Progenitor cell of endocrine pancreas (in vitro differentiated cells): ENCODE results near the gene PROM1. TPM values are rescaled to one million over a fixed set of nuclear protein-coding genes. Genes with fewer than 3 reads are reported as not detected.

Experiments used
- DNase-seq: peaks from one replicate; pipeline ENCODE4 v3.0.0; 2021; ENCODE audit warnings: low spot score; ENCODE audit not compliant: unreplicated experiment
- H3K27ac Mint-ChIP-seq: 2 replicates; pipeline ENCODE4 v1.8.0; 2021; ENCODE audit warnings: mild to moderate bottlenecking, moderate library complexity, mixed read lengths
- H3K27me3 Mint-ChIP-seq: 2 replicates; pipeline ENCODE4 v1.8.0; 2021; ENCODE audit warnings: mixed read lengths
- H3K36me3 Mint-ChIP-seq: 2 replicates; pipeline ENCODE4 v1.8.0; 2022; ENCODE audit warnings: mixed read lengths; ENCODE audit not compliant: insufficient read depth
- H3K4me1 Mint-ChIP-seq: 2 replicates; pipeline ENCODE4 v1.8.0; 2021; ENCODE audit warnings: low read depth, mixed read lengths
- H3K4me3 Mint-ChIP-seq: 2 replicates; pipeline ENCODE4 v1.8.0; 2021; ENCODE audit warnings: low read depth, mild to moderate bottlenecking, moderate library complexity, mixed read lengths
- H3K9me3 Mint-ChIP-seq: 2 replicates; pipeline ENCODE4 v1.8.0; 2021; ENCODE audit warnings: low read depth, mixed read lengths
- CTCF ChIP-seq: fragments of 200-600 bp; sonication (generic); IDR thresholded peaks from one replicate; pipeline ENCODE4 v1.5.0; 2021; ENCODE audit warnings: antibody characterized with exemption, mild to moderate bottlenecking; ENCODE audit not compliant: unreplicated experiment
- total RNA-seq: library from RNA; stranded (reverse); gene quantifications from 2 replicates; pipeline ENCODE4 v1.2.1, GENCODE V29; 2021

The PROM1 gene
- total RNA-seq, 1 donor from 2014 or later: 105 TPM

- Mint-ChIP-seq H3K27ac (no peak overlapping the region), H3K4me3 (no peak overlapping the region), H3K9me3 (no peaks in the 10 kb centered on the region), H3K27me3 (no peaks in the 10 kb centered on the region), H3K36me3 (peaks cover 10% of the 10 kb centered on the region), H3K4me1 (no peaks in the 10 kb centered on the region)
- DNase-seq: no peak
- TF ChIP-seq CTCF: no peak
These were observed 78.1 kb downstream of the PROM1 start for GRCh38 chr4:16005676-16006075.

GRCh38 chr4:16001484-16001858 is 82.4 kb downstream of the PROM1 start:
- peaks cover 13% of the 10 kb centered on the region for H3K36me3 Mint-ChIP-seq
- no peaks in the 10 kb centered on the region for H3K27me3 Mint-ChIP-seq

GRCh38 chr4:16000708-16001483 is 82.9 kb downstream of the PROM1 start:
- no peak for DNase-seq
- no peaks in the 10 kb centered on the region for H3K4me1 Mint-ChIP-seq
- H3K4me3 Mint-ChIP-seq: no peak overlapping the region
- H3K36me3 Mint-ChIP-seq: peaks cover 13% of the 10 kb centered on the region
- no peak overlapping the region for H3K27ac Mint-ChIP-seq
- H3K9me3 Mint-ChIP-seq: no peaks in the 10 kb centered on the region
- TF ChIP-seq CTCF: no peak
- no peaks in the 10 kb centered on the region for H3K27me3 Mint-ChIP-seq

More at GRCh38 chr4:16001484-16001858, 82.4 kb downstream of the PROM1 start:
- Mint-ChIP-seq H3K9me3 (no peaks in the 10 kb centered on the region), H3K4me1 (no peaks in the 10 kb centered on the region), H3K27ac (no peak overlapping the region), H3K4me3 (no peak overlapping the region)
- peak; percentile 77 for TF ChIP-seq CTCF
- peak; percentile 23 for DNase-seq

GRCh38 chr4:15996773-15997172 is 87.0 kb downstream of the PROM1 start:
- DNase-seq: no peak
- TF ChIP-seq CTCF: no peak
- Mint-ChIP-seq H3K36me3 (peaks cover 19% of the 10 kb centered on the region), H3K4me1 (no peaks in the 10 kb centered on the region), H3K27ac (peak overlapping the region; percentile 50), H3K27me3 (no peaks in the 10 kb centered on the region), H3K9me3 (no peaks in the 10 kb centered on the region), H3K4me3 (no peak overlapping the region)

GRCh38 chr4:15995826-15996225 is 88.0 kb downstream of the PROM1 start:
- Mint-ChIP-seq H3K4me1 (no peaks in the 10 kb centered on the region), H3K4me3 (no peak overlapping the region), H3K36me3 (peaks cover 23% of the 10 kb centered on the region), H3K27ac (no peak overlapping the region), H3K9me3 (no peaks in the 10 kb centered on the region), H3K27me3 (no peaks in the 10 kb centered on the region)
- no peak for DNase-seq
- TF ChIP-seq CTCF: no peak
